Measurements from ENCODE around the gene RAD51B. TPM values are rescaled to one million over a fixed set of nuclear protein-coding genes. Genes with fewer than 3 reads are reported as not detected.

The RAD51B gene
- total RNA-seq, 6 experiments from 2014 or later = 2.7 to 5.8 (median 4.3) TPM

DNA sequence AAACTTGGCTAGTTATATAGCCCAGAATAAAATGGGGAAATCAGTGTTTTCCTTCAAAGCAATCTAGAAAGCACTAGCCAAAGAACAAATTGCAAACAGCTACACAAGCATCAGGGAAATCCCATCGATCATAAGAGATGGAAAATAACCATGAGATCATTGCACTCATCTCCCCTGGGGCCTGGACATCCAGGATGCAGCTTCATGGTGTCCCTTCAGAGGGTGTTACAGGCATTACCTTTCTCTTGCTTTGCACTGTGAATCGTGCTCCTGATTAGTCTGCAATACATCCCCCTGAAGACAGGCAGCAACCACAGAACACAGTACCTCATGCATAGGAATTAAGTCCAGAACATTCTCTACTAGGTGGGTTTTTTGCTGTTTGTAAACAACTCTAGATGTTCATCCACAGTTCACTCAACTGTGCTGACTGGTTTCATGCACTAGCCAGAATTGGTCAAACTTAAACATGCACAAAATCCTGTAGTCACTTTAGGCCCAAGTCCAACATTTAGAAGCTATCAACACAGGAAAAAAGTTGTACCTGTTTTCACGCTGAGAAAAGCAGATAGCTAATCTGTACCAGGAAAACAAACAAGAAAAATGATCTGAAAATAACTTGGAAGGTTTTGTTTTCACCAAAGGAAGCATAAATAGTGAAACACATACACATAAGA lies 853.2 kb downstream of the RAD51B start:
- no peaks in the 10 kb centered on the region for H3K9me3 ChIP-seq
- H3K4me3 ChIP-seq = no peak overlapping the region
- intact Hi-C loops (cut with DNase I) = no loop called here
- no peaks in the 10 kb centered on the region for H3K36me3 ChIP-seq
- DNase-seq (no peak), ATAC-seq (peak; percentile 57 to 76 (median 66))
- WGBS (ENCODE audit: insufficient coverage, low coverage, low lambda C conversion rate, missing lambda C conversion rate) = 15% methylated on average over 2 of the region's 3 CpGs
- H3K27me3 ChIP-seq = no peaks in the 10 kb centered on the region
- H3K27ac ChIP-seq = peak overlapping the region; percentile 68 to 72 (median 71)
- peaks cover 0 to 21% (median 6%) of the 10 kb centered on the region in 4 donors for H3K4me1 ChIP-seq
- no peak for TF ChIP-seq POLR2A (IDR thresholded peaks at IDR 0.05)
- TF ChIP-seq CTCF (IDR thresholded peaks at IDR 0.05) = no peak

DNA sequence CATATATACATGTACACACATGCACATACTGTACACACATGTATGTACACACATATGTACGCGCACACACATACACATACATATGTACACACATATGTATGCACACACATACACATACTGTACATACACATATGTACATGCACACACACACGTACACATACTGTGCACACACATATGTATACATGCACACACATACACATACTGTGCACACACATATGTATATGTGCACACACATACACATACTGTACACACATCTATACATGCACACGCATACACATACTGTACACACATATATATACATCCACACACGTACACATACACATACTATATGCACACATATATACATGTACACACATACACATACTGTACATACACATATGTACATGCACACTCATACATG lies 853.9 kb downstream of the RAD51B start:
- Histone ChIP-seq H3K36me3 (no peaks in the 10 kb centered on the region), H3K27ac (peak overlapping the region in 2 of 3 donors; percentile 71 to 72), H3K4me1 (peaks cover 0 to 17% (median 4%) of the 10 kb centered on the region in 4 donors), H3K27me3 (no peaks in the 10 kb centered on the region), H3K9me3 (no peaks in the 10 kb centered on the region), H3K4me3 (no peak overlapping the region)
- no peak for TF ChIP-seq CTCF (IDR thresholded peaks at IDR 0.05)
- TF ChIP-seq POLR2A (IDR thresholded peaks at IDR 0.05) = no peak
- 69% methylated on average over 5 of the region's 5 CpGs for WGBS (ENCODE audit: insufficient coverage, low coverage, low lambda C conversion rate, missing lambda C conversion rate)
- intact Hi-C loops (cut with DNase I) = no loop called here
- DNase-seq (no peak), ATAC-seq (no peak)

- WGBS (ENCODE audit: insufficient coverage, low coverage, low lambda C conversion rate, missing lambda C conversion rate) = 81% methylated on average over 3 of the region's 5 CpGs
- intact Hi-C loops (cut with DNase I) = no loop called here
- no peak overlapping the region for H3K27ac ChIP-seq
- no peaks in the 10 kb centered on the region for H3K9me3 ChIP-seq
- ATAC-seq = no peak
- TF ChIP-seq POLR2A (IDR thresholded peaks at IDR 0.05) (no peak), CTCF (IDR thresholded peaks at IDR 0.05) (no peak)
- no peaks in the 10 kb centered on the region for H3K27me3 ChIP-seq
- H3K4me1 ChIP-seq = peaks cover 0 to 26% (median 6%) of the 10 kb centered on the region in 4 donors
- H3K36me3 ChIP-seq = no peaks in the 10 kb centered on the region
- no peak for DNase-seq
- no peak overlapping the region for H3K4me3 ChIP-seq
These were observed 855.1 kb downstream of the RAD51B start for GRCh38 chr14:68674538-68675232.

- ATAC-seq = no peak
- Histone ChIP-seq H3K27ac (no peak overlapping the region), H3K9me3 (no peaks in the 10 kb centered on the region), H3K4me1 (peaks cover 0 to 29% (median 6%) of the 10 kb centered on the region in 4 donors), H3K4me3 (no peak overlapping the region), H3K27me3 (no peaks in the 10 kb centered on the region), H3K36me3 (no peaks in the 10 kb centered on the region)
- intact Hi-C loops (cut with DNase I) = no loop called here
- no peak for TF ChIP-seq POLR2A (IDR thresholded peaks at IDR 0.05)
- no CpG with 5 or more reads among the region's 1 CpG for whole genome bisulfite sequencing (ENCODE audit: insufficient coverage, low coverage, low lambda C conversion rate, missing lambda C conversion rate)
- no peak for DNase-seq
These were observed 855.6 kb downstream of the RAD51B start for GRCh38 chr14:68675233-68675577.

GRCh38 chr14:68676511-68676943 lies 856.9 kb downstream of the RAD51B start:
- H3K4me1 ChIP-seq = peaks cover 0 to 41% (median 12%) of the 10 kb centered on the region in 4 donors
- 98% methylated on average over 8 of the region's 11 CpGs for WGBS (ENCODE audit: insufficient coverage, low coverage, low lambda C conversion rate, missing lambda C conversion rate)

More at GRCh38 chr14:68676511-68676943, 856.9 kb downstream of the RAD51B start:
- intact Hi-C loops (cut with DNase I) = no loop called here
- Histone ChIP-seq H3K9me3 (no peaks in the 10 kb centered on the region), H3K27me3 (no peaks in the 10 kb centered on the region), H3K27ac (peak overlapping the region in 1 of 3 donors; percentile 22), H3K4me3 (no peak overlapping the region), H3K36me3 (no peaks in the 10 kb centered on the region)
- ATAC-seq (no peak), DNase-seq (no peak)
- no peak for TF ChIP-seq POLR2A (IDR thresholded peaks at IDR 0.05)
- TF ChIP-seq CTCF (IDR thresholded peaks at IDR 0.05) = no peak
